ENCODE measurements around the gene SHMT2.

SHMT2 gene

DNA sequence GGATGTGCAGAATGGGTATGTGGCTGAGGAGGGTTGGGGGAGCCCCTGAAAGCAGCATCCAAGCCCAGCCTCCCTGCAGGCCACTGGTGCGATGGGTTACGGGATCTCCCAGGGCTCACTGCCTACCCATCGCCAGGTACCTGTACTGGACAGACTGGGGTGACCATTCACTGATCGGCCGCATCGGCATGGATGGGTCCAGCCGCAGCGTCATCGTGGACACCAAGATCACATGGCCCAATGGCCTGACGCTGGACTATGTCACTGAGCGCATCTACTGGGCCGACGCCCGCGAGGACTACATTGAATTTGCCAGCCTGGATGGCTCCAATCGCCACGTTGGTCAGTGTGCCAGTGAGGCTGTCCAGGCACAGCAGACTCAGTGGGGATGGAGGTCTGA is 31.2 kb upstream of the SHMT2 start:
- H3K27me3 ChIP-seq (ENCODE audit: control insufficient read depth in 1 of 2, insufficient read depth in 2 of 2, low read length in 2 of 2): no peaks in the 10 kb centered on the region
- H3K9me3 ChIP-seq (ENCODE audit: control insufficient read depth in 2 of 2, low read length in 2 of 2): no peaks in the 10 kb centered on the region
- no peak overlapping the region for H3K27ac ChIP-seq (ENCODE audit: low read length)
- H3K36me3 ChIP-seq (ENCODE audit: control insufficient read depth in 2 of 2, insufficient read depth in 2 of 2, low read length in 2 of 2): peaks cover 80 to 82% of the 10 kb centered on the region in 2 donors
- no peaks in the 10 kb centered on the region for H3K4me1 ChIP-seq (ENCODE audit: control insufficient read depth, insufficient read depth, low read length)
- no peak overlapping the region for H3K9ac ChIP-seq (ENCODE audit: low read length in 2 of 2)
- no peak overlapping the region for H3K4me3 ChIP-seq (ENCODE audit: low read length in 2 of 2)

DNA sequence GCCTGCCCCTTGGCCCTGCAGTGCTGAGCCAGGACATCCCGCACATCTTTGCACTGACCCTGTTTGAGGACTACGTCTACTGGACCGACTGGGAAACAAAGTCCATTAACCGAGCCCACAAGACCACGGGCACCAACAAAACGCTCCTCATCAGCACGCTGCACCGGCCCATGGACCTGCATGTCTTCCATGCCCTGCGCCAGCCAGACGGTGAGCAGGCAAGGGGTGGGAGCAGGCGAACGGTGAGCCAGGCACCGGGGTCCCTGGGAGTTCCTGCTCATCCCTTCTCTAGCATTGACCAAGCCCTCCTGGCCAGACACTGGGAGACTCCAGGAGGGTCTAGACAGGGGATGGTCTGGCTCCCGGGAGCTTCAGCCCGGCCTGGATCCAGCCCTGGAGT is 30.3 kb upstream of the SHMT2 start:
- Histone ChIP-seq H3K4me1 (ENCODE audit: control insufficient read depth, insufficient read depth, low read length) (no peaks in the 10 kb centered on the region), H3K9ac (ENCODE audit: low read length in 2 of 2) (no peak overlapping the region), H3K36me3 (ENCODE audit: control insufficient read depth in 2 of 2, insufficient read depth in 2 of 2, low read length in 2 of 2) (peaks cover 80 to 82% of the 10 kb centered on the region in 2 donors), H3K27me3 (ENCODE audit: control insufficient read depth in 1 of 2, insufficient read depth in 2 of 2, low read length in 2 of 2) (no peaks in the 10 kb centered on the region), H3K9me3 (ENCODE audit: control insufficient read depth in 2 of 2, low read length in 2 of 2) (no peaks in the 10 kb centered on the region), H3K27ac (ENCODE audit: low read length) (no peak overlapping the region), H3K4me3 (ENCODE audit: low read length in 2 of 2) (no peak overlapping the region)

DNA sequence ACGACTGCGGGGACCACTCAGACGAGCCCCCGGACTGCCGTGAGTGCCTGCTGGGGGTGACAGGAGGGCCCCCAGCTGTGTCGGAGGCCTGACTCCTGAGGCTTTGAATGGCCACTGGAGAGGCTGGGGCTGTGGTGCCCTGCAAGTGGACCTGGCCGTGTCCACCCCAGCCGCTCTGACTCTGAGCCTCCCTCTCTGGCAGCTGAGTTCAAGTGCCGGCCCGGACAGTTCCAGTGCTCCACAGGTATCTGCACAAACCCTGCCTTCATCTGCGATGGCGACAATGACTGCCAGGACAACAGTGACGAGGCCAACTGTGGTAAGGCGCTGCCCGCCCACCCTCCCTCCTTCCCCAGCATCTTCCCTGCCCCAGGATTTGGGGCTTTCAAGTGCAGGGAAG is 29.0 kb upstream of the SHMT2 start:
- Histone ChIP-seq H3K4me3 (ENCODE audit: low read length in 2 of 2) (no peak overlapping the region), H3K36me3 (ENCODE audit: control insufficient read depth in 2 of 2, insufficient read depth in 2 of 2, low read length in 2 of 2) (peaks cover 75 to 80% of the 10 kb centered on the region in 2 donors), H3K9me3 (ENCODE audit: control insufficient read depth in 2 of 2, low read length in 2 of 2) (no peaks in the 10 kb centered on the region), H3K9ac (ENCODE audit: low read length in 2 of 2) (no peak overlapping the region), H3K4me1 (ENCODE audit: control insufficient read depth, insufficient read depth, low read length) (no peaks in the 10 kb centered on the region), H3K27me3 (ENCODE audit: control insufficient read depth in 1 of 2, insufficient read depth in 2 of 2, low read length in 2 of 2) (no peaks in the 10 kb centered on the region), H3K27ac (ENCODE audit: low read length) (no peak overlapping the region)

DNA sequence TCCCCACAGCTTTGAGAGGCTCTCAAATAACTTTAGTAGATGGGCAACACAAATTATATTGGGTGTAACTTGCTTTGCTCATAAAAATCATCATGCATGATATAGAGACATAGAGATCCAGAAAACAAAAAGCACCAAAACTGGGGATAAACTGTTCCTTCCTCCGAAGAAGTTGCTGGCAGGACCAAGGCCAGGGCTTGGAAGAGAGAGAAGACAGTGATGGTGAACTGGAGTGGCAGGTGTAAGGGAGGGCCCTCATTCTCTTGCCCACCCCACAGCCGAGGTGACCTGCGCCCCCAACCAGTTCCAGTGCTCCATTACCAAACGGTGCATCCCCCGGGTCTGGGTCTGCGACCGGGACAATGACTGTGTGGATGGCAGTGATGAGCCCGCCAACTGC is 28.3 kb upstream of the SHMT2 start:
- no peaks in the 10 kb centered on the region for H3K9me3 ChIP-seq (ENCODE audit: control insufficient read depth in 2 of 2, low read length in 2 of 2)
- H3K36me3 ChIP-seq (ENCODE audit: control insufficient read depth in 2 of 2, insufficient read depth in 2 of 2, low read length in 2 of 2): peaks cover 74 to 80% of the 10 kb centered on the region in 2 donors
- no peak overlapping the region for H3K9ac ChIP-seq (ENCODE audit: low read length in 2 of 2)
- H3K4me3 ChIP-seq (ENCODE audit: low read length in 2 of 2): no peak overlapping the region
- H3K27ac ChIP-seq (ENCODE audit: low read length): no peak overlapping the region
- no peaks in the 10 kb centered on the region for H3K4me1 ChIP-seq (ENCODE audit: control insufficient read depth, insufficient read depth, low read length)
- no peaks in the 10 kb centered on the region for H3K27me3 ChIP-seq (ENCODE audit: control insufficient read depth in 1 of 2, insufficient read depth in 2 of 2, low read length in 2 of 2)

DNA sequence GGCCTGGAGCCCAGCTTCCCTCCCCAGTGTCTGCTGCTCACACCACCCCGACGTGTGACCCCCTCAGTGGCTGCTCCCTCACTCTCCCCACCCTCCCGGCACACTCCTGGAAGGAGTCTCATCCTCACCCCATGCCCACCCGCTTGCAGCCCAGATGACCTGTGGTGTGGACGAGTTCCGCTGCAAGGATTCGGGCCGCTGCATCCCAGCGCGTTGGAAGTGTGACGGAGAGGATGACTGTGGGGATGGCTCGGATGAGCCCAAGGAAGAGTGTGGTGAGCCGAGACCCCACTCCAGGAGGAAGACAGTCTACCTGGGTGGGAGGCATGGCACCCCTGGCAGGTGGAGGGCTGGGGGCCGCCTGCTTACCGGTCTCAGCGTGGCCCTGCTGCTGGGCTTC is 27.9 kb upstream of the SHMT2 start:
- Histone ChIP-seq H3K27me3 (ENCODE audit: control insufficient read depth in 1 of 2, insufficient read depth in 2 of 2, low read length in 2 of 2) (no peaks in the 10 kb centered on the region), H3K4me3 (ENCODE audit: low read length in 2 of 2) (no peak overlapping the region), H3K36me3 (ENCODE audit: control insufficient read depth in 2 of 2, insufficient read depth in 2 of 2, low read length in 2 of 2) (peaks cover 70 to 80% of the 10 kb centered on the region in 2 donors), H3K4me1 (ENCODE audit: control insufficient read depth, insufficient read depth, low read length) (no peaks in the 10 kb centered on the region), H3K27ac (ENCODE audit: low read length) (no peak overlapping the region), H3K9me3 (ENCODE audit: control insufficient read depth in 2 of 2, low read length in 2 of 2) (no peaks in the 10 kb centered on the region), H3K9ac (ENCODE audit: low read length in 2 of 2) (no peak overlapping the region)

DNA sequence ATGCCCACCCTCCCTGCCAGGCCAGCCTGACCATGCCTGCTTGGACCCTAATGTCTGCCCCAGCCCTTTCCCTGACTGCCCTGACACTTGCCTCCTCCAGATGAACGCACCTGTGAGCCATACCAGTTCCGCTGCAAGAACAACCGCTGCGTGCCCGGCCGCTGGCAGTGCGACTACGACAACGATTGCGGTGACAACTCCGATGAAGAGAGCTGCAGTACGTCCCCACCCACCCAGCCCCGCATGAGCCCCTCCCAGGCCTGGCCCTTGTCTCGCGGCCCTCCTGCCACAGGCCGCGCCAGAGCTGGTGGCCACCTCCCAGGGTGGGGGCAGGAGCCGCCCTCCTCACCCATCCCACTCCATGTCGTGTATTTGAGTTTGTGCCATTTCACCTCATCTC is 27.2 kb upstream of the SHMT2 start:
- no peak overlapping the region for H3K9ac ChIP-seq (ENCODE audit: low read length in 2 of 2)
- H3K27ac ChIP-seq (ENCODE audit: low read length): no peak overlapping the region
- H3K9me3 ChIP-seq (ENCODE audit: control insufficient read depth in 2 of 2, low read length in 2 of 2): no peaks in the 10 kb centered on the region
- H3K36me3 ChIP-seq (ENCODE audit: control insufficient read depth in 2 of 2, insufficient read depth in 2 of 2, low read length in 2 of 2): peaks cover 65 to 75% of the 10 kb centered on the region in 2 donors
- H3K4me1 ChIP-seq (ENCODE audit: control insufficient read depth, insufficient read depth, low read length): no peaks in the 10 kb centered on the region
- H3K27me3 ChIP-seq (ENCODE audit: control insufficient read depth in 1 of 2, insufficient read depth in 2 of 2, low read length in 2 of 2): no peaks in the 10 kb centered on the region
- H3K4me3 ChIP-seq (ENCODE audit: low read length in 2 of 2): no peak overlapping the region

DNA sequence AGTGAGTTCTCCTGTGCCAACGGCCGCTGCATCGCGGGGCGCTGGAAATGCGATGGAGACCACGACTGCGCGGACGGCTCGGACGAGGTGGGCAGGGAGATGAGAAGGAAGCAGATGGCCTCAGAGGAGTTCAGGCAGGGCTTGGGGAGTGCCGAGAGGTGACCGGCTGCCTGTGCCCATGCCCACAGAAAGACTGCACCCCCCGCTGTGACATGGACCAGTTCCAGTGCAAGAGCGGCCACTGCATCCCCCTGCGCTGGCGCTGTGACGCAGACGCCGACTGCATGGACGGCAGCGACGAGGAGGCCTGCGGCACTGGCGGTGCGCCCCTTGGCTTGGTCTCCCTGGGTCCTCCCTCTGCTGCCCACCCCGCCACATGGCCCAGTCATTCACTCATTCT is 26.3 kb upstream of the SHMT2 start:
- Histone ChIP-seq H3K4me3 (ENCODE audit: low read length in 2 of 2) (no peak overlapping the region), H3K4me1 (ENCODE audit: control insufficient read depth, insufficient read depth, low read length) (no peaks in the 10 kb centered on the region), H3K9ac (ENCODE audit: low read length in 2 of 2) (no peak overlapping the region), H3K9me3 (ENCODE audit: control insufficient read depth in 2 of 2, low read length in 2 of 2) (no peaks in the 10 kb centered on the region), H3K27me3 (ENCODE audit: control insufficient read depth in 1 of 2, insufficient read depth in 2 of 2, low read length in 2 of 2) (no peaks in the 10 kb centered on the region), H3K27ac (ENCODE audit: low read length) (no peak overlapping the region), H3K36me3 (ENCODE audit: control insufficient read depth in 2 of 2, insufficient read depth in 2 of 2, low read length in 2 of 2) (peaks cover 59 to 74% of the 10 kb centered on the region in 2 donors)

DNA sequence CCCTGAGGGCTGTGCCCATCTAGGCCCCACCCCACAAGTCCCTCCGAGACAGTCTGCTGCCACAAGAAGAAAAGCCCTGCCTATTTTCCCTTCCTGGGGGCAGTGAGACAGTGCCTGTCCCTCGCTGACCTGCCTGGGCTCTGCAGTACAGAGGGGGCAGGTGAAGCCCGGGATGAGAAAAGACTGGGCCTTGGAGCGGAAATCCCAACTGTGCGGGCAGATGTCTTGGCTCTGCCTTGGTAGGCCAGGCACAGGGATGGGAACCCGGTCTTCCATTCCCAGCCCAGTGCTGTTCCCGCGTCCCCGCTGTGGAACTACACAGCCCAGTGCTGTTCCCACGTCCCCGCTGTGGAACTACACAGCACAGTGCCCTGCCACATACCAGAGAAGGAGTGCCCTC is 25.7 kb upstream of the SHMT2 start:
- no peak overlapping the region for H3K9ac ChIP-seq (ENCODE audit: low read length in 2 of 2)
- peaks cover 53 to 72% of the 10 kb centered on the region in 2 donors for H3K36me3 ChIP-seq (ENCODE audit: control insufficient read depth in 2 of 2, insufficient read depth in 2 of 2, low read length in 2 of 2)

DNA sequence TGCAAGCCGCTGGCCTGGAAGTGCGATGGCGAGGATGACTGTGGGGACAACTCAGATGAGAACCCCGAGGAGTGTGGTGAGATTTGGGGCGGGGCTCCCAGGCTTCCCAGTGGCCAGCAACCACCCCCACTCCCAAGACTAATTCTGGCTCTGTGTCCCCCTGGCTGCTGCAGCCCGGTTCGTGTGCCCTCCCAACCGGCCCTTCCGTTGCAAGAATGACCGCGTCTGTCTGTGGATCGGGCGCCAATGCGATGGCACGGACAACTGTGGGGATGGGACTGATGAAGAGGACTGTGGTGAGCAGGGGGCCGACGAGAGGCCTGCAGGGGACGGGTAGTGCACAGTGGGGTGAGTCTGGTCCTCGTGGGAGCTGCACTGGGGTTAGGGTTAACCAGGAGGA is 25.1 kb upstream of the SHMT2 start:
- Histone ChIP-seq H3K27me3 (ENCODE audit: control insufficient read depth in 1 of 2, insufficient read depth in 2 of 2, low read length in 2 of 2) (no peaks in the 10 kb centered on the region), H3K4me1 (ENCODE audit: control insufficient read depth, insufficient read depth, low read length) (no peaks in the 10 kb centered on the region), H3K9ac (ENCODE audit: low read length in 2 of 2) (no peak overlapping the region), H3K4me3 (ENCODE audit: low read length in 2 of 2) (no peak overlapping the region), H3K9me3 (ENCODE audit: control insufficient read depth in 2 of 2, low read length in 2 of 2) (no peaks in the 10 kb centered on the region), H3K36me3 (ENCODE audit: control insufficient read depth in 2 of 2, insufficient read depth in 2 of 2, low read length in 2 of 2) (peaks cover 48 to 71% of the 10 kb centered on the region in 2 donors), H3K27ac (ENCODE audit: low read length) (no peak overlapping the region)

More for the DNA sequence above, 25.7 kb upstream of the SHMT2 start:
- Histone ChIP-seq H3K27ac (ENCODE audit: low read length) (no peak overlapping the region), H3K4me3 (ENCODE audit: low read length in 2 of 2) (no peak overlapping the region), H3K9me3 (ENCODE audit: control insufficient read depth in 2 of 2, low read length in 2 of 2) (no peaks in the 10 kb centered on the region), H3K27me3 (ENCODE audit: control insufficient read depth in 1 of 2, insufficient read depth in 2 of 2, low read length in 2 of 2) (no peaks in the 10 kb centered on the region), H3K4me1 (ENCODE audit: control insufficient read depth, insufficient read depth, low read length) (no peaks in the 10 kb centered on the region)

DNA sequence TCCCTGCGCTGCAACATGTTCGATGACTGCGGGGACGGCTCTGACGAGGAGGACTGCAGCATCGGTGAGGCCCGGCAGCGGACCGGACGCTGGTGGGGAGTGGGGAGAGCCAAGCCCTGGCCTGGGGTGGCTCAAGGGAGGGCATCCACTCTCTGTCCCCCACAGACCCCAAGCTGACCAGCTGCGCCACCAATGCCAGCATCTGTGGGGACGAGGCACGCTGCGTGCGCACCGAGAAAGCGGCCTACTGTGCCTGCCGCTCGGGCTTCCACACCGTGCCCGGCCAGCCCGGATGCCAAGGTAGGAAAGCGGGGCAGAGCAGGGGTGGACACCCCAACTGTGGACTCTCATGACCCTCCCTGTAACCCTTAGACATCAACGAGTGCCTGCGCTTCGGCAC is 24.3 kb upstream of the SHMT2 start:
- H3K9ac ChIP-seq (ENCODE audit: low read length in 2 of 2): no peak overlapping the region
- no peak overlapping the region for H3K4me3 ChIP-seq (ENCODE audit: low read length in 2 of 2)
- no peak overlapping the region for H3K27ac ChIP-seq (ENCODE audit: low read length)
- no peaks in the 10 kb centered on the region for H3K9me3 ChIP-seq (ENCODE audit: control insufficient read depth in 2 of 2, low read length in 2 of 2)
- H3K27me3 ChIP-seq (ENCODE audit: control insufficient read depth in 1 of 2, insufficient read depth in 2 of 2, low read length in 2 of 2): no peaks in the 10 kb centered on the region
- peaks cover 46 to 76% of the 10 kb centered on the region in 2 donors for H3K36me3 ChIP-seq (ENCODE audit: control insufficient read depth in 2 of 2, insufficient read depth in 2 of 2, low read length in 2 of 2)
- H3K4me1 ChIP-seq (ENCODE audit: control insufficient read depth, insufficient read depth, low read length): no peaks in the 10 kb centered on the region

DNA sequence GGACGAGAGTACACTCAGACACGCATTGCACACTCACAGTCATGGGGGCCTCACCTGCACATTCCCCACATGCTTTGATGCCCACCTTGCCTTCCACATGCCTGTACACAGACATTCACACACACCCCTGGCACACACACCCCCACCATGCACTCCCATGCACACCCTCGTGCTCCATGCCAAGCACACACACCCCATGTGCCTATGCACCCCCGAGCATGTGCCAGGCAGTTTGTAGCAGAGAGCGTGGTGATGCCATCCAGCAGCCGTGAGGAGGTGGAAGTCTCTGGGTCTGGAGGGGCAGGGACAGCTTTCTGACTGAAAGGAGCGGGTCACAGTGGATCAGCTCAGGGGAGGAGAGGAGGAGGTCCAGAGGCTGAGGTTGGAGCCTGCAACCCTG is 23.6 kb upstream of the SHMT2 start:
- H3K4me1 ChIP-seq (ENCODE audit: control insufficient read depth, insufficient read depth, low read length): no peaks in the 10 kb centered on the region
- no peak overlapping the region for H3K4me3 ChIP-seq (ENCODE audit: low read length in 2 of 2)
- no peaks in the 10 kb centered on the region for H3K9me3 ChIP-seq (ENCODE audit: control insufficient read depth in 2 of 2, low read length in 2 of 2)
- H3K36me3 ChIP-seq (ENCODE audit: control insufficient read depth in 2 of 2, insufficient read depth in 2 of 2, low read length in 2 of 2): peaks cover 45 to 72% of the 10 kb centered on the region in 2 donors
- no peak overlapping the region for H3K9ac ChIP-seq (ENCODE audit: low read length in 2 of 2)
- no peaks in the 10 kb centered on the region for H3K27me3 ChIP-seq (ENCODE audit: control insufficient read depth in 1 of 2, insufficient read depth in 2 of 2, low read length in 2 of 2)
- H3K27ac ChIP-seq (ENCODE audit: low read length): no peak overlapping the region
